ENCODE results near the gene ARRB1. TPM values are rescaled to one million over a fixed set of nuclear protein-coding genes. Genes with fewer than 3 reads are reported as not detected.

ARRB1 gene
- polyA plus RNA-seq, 1 experiment, result 15.7 TPM

GRCh38 chr11:75344761-75345454 is 6.6 kb downstream of the ARRB1 start:
- H3K4me3 ChIP-seq (ENCODE audit: low read depth, low read length), result no peak overlapping the region
- no peaks in the 10 kb centered on the region for H3K36me3 ChIP-seq (ENCODE audit: control insufficient read depth, insufficient read depth, low read length)
- DNase-seq (ENCODE audit: low read depth), result no peak
- ChIA-PET POLR2A (no interaction called here), CTCF (no interaction called here)
- no peak for TF ChIP-seq CTCF (IDR thresholded peaks at IDR 0.05; ENCODE audit: insufficient read depth, low read depth, low read length)
- no peaks in the 10 kb centered on the region for H3K27me3 ChIP-seq (ENCODE audit: control insufficient read depth, insufficient read depth, low read length)

GRCh38 chr11:75344186-75344585 is 7.3 kb downstream of the ARRB1 start:
- no peaks in the 10 kb centered on the region for H3K36me3 ChIP-seq (ENCODE audit: control insufficient read depth, insufficient read depth, low read length)

GRCh38 chr11:75342966-75343870 is 8.2 kb downstream of the ARRB1 start:
- ChIA-PET CTCF (interaction anchor here (0.6 to 4.8 kb wide), 4 partner anchors 14 to 63 kb away, joined by 6 to 20 read pairs (median 6); no protein-coding TSS in a partner anchor), POLR2A (no interaction called here)
- Histone ChIP-seq H3K4me3 (ENCODE audit: low read depth, low read length) (no peak overlapping the region), H3K27me3 (ENCODE audit: control insufficient read depth, insufficient read depth, low read length) (no peaks in the 10 kb centered on the region), H3K36me3 (ENCODE audit: control insufficient read depth, insufficient read depth, low read length) (no peaks in the 10 kb centered on the region)
- no peak for TF ChIP-seq CTCF (IDR thresholded peaks at IDR 0.05; ENCODE audit: insufficient read depth, low read depth, low read length)
- DNase-seq (ENCODE audit: low read depth), result no peak

More at GRCh38 chr11:75344186-75344585, 7.3 kb downstream of the ARRB1 start:
- ChIA-PET POLR2A (no interaction called here), CTCF (no interaction called here)
- Histone ChIP-seq H3K27me3 (ENCODE audit: control insufficient read depth, insufficient read depth, low read length) (no peaks in the 10 kb centered on the region), H3K4me3 (ENCODE audit: low read depth, low read length) (no peak overlapping the region)
- no peak for DNase-seq (ENCODE audit: low read depth)
- TF ChIP-seq CTCF (IDR thresholded peaks at IDR 0.05; ENCODE audit: insufficient read depth, low read depth, low read length), result no peak

GRCh38 chr11:75342231-75342918 is 9.1 kb downstream of the ARRB1 start:
- CTCF ChIA-PET, result interaction anchor here (1.8 to 4.8 kb wide), 3 partner anchors 13 to 62 kb away, joined by 6 to 20 read pairs (median 6); no protein-coding TSS in a partner anchor
- Histone ChIP-seq H3K4me3 (ENCODE audit: low read depth, low read length) (no peak overlapping the region), H3K36me3 (ENCODE audit: control insufficient read depth, insufficient read depth, low read length) (no peaks in the 10 kb centered on the region), H3K27me3 (ENCODE audit: control insufficient read depth, insufficient read depth, low read length) (no peaks in the 10 kb centered on the region)
- no peak for DNase-seq (ENCODE audit: low read depth)
- POLR2A ChIA-PET, result no interaction called here
- TF ChIP-seq CTCF (IDR thresholded peaks at IDR 0.05; ENCODE audit: insufficient read depth, low read depth, low read length), result no peak

GRCh38 chr11:75341612-75342011 is 9.8 kb downstream of the ARRB1 start:
- no peak for TF ChIP-seq CTCF (IDR thresholded peaks at IDR 0.05; ENCODE audit: insufficient read depth, low read depth, low read length)
- POLR2A ChIA-PET, result no interaction called here
- Histone ChIP-seq H3K27me3 (ENCODE audit: control insufficient read depth, insufficient read depth, low read length) (no peaks in the 10 kb centered on the region), H3K36me3 (ENCODE audit: control insufficient read depth, insufficient read depth, low read length) (no peaks in the 10 kb centered on the region), H3K4me3 (ENCODE audit: low read depth, low read length) (no peak overlapping the region)
- no peak for DNase-seq (ENCODE audit: low read depth)
- CTCF ChIA-PET, result interaction anchor here (0.5 to 8.1 kb wide), 4 partner anchors 8 to 62 kb away, joined by 3 to 54 read pairs (median 13); no protein-coding TSS in a partner anchor

Data from BJ (cell line).